Measurements from ENCODE around the gene MXD4.

The MXD4 gene

DNA sequence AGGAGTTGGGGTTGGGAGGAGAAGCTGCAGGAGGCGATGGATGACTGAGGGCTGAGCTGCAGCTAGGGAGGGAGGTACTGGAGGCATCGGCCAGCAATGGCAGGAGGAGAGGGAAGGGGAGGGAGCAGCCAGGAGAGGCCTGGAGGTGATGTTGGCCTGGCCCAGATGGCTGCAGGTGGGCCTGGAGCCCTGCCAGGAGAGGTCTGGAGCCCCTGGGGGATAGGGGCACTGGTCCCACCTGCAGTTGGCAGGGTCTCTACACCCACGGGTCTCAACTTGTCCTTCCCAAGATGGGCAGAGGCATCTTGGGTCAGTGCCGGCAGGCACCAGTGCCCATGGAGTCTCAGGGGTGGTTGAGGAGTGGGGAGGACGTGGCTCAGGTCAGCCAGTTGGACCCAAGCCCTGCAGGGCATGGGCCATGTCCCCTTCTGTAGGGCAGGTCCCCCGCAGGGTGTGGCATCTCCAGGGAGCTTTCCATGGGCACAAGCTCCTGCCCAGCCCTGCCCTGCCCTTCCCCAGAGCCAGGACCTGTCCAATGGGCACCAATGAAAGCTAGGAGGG is 2.7 kb upstream of the MXD4 start:
- no peak for DNase-seq (ENCODE audit: low read depth in 2 of 2, low spot score in 1 of 2)

DNA sequence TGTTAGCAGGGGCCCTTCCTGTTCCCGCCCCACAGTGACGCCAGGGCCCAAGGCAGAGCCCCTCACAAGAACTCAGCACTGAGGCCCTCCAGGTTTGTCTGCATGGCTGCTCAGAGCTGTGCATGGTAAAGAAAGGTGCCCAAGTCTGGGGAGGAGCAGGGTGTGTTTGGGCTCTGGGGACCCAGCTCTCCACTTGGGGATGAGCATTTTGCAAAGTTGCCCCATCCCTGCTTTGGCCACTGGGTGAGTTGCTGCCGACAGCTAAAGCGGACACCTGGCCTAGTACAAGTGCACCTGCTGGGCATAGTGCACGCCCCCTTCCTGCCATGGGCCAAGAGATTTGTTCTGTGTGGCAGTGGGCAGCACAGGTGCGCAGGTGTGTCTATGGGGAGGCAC is 2.0 kb upstream of the MXD4 start:
- DNase-seq (ENCODE audit: low read depth in 2 of 2, low spot score in 1 of 2): no peak

DNA sequence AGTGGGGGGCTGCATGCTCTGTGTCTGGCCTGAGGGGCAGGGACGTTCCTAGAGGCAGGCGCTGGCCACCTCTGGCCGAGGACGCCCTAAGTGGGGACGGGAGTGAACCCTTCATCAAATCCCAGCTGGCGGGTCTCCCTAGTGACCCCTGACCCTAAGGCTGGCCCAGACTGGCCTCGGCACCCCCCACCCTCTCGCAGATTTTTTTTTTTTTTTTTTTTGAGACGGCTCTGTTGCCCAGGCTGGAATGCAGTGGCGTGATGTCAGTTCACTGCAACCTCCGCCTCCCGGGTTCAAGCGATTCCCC is 988 bp upstream of the MXD4 start:
- DNase-seq (ENCODE audit: low read depth in 2 of 2, low spot score in 1 of 2): no peak

DNA sequence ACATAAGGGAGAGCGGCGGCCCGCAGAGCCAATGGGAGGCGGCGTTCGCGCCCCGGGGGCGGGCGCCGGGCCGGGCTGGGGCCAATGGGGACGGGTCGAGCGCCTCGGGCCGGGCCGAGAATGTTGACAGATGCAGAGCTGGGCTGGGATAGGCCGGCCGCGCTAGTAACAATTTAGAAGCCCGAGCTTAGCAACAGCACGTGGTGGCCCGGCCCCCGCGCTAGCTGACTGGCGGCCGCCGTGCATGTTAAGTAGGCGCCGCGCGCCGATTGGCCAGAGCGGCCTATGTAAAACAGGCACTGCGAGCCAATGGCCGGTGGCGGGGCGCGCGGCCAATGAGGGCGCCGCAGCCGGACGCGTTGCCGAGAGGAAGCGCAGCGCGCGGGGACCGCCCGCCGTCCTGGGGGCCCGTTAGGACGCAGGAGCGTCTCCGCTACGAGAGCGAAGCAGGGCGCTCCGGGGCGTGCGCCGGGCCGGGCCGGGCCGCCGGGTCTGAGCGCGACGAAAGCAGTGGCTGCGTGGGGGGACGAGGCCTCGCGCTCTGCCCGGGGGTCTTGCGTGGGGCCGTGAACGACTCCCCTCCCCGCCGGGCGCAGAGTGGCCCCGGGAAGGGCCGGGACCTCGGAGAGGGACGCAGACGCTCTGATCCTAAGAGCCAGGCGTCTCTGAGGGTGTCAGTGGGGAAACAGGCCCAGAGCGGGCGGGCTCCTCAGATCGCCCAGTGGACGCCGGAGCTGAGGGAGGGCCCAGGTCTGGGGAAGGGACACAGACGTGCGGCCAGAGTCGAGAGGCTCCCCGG is 435 bp upstream of the MXD4 start:
- peak; percentile 88 to 97 for DNase-seq (ENCODE audit: low read depth in 2 of 2, low spot score in 1 of 2)

DNA sequence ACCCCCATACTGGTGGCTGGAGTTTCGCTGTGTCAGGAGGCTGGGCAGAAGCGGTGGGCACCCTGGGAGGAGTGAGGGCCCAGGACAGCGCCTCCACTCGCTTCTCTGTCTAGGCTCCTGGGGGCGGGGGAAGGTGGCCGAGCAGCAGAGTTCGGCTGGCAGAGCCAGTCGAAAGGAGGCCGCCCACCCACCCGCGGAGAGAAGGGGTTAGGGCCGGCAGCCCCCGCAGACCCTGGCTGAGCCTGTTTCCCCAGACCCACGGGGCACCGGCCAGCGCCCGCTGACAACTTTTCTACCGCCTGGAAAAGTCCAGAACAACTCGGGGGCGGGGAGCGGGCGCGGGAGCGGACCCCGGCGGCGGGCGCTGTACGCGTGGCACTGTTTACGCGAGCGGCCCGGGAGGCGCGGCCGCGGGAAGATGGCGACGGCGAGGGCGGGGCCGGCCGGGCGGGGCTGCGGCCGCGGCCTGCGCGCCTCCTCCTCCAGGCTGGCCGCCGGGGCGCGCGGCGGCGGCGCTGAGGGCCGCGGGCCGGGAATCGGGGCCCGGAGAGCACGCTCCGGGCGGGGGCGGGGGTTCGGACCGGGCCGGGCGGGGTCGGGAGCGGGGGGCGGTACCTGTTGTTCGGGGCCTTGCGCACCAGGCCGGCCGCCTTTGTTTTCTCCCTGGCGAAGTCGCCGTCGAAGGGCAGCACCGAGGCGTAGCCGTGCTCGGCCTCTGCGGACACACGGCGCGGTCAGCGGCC is 628 bp downstream of the MXD4 start:
- no peak for DNase-seq (ENCODE audit: low read depth in 2 of 2, low spot score in 1 of 2)

DNA sequence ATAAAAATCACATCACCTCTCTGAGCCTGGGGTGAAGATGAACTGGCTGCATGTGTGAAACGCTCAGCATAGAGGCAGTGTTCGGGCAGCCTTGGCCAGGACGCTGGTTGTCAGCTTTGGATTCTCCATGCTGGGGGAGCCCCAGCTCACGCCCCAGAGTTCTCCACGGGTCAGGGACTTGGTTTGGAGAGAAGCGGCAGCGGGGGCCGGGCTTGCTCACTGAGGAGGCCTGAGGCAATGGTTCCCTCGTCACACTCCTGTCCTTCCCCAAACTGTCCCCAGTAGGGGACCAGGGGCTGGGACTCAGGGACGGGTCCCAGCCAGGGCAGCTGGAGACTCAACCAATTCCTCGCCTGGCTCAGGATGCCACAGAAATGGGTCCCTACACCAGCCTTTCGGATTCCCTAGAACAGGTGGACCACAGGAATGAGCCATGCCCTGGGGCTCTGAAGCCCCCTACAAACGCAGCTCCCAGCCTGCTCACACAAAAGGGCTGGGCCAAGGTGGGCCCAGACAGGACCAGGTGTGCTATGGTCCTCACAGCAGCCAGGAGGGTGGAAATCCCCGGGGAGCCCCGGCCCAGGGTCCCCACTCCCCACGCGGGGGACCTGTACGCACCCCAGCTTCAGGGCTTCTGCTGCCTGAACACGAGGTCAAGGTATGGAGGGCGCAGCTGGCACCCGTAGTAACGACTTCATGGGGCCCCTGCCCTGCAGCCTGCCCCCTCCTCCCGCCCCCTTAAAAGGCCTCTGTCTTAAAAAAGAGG is 1.4 kb downstream of the MXD4 start:
- DNase-seq (ENCODE audit: low read depth in 2 of 2, low spot score in 1 of 2): no peak

DNA sequence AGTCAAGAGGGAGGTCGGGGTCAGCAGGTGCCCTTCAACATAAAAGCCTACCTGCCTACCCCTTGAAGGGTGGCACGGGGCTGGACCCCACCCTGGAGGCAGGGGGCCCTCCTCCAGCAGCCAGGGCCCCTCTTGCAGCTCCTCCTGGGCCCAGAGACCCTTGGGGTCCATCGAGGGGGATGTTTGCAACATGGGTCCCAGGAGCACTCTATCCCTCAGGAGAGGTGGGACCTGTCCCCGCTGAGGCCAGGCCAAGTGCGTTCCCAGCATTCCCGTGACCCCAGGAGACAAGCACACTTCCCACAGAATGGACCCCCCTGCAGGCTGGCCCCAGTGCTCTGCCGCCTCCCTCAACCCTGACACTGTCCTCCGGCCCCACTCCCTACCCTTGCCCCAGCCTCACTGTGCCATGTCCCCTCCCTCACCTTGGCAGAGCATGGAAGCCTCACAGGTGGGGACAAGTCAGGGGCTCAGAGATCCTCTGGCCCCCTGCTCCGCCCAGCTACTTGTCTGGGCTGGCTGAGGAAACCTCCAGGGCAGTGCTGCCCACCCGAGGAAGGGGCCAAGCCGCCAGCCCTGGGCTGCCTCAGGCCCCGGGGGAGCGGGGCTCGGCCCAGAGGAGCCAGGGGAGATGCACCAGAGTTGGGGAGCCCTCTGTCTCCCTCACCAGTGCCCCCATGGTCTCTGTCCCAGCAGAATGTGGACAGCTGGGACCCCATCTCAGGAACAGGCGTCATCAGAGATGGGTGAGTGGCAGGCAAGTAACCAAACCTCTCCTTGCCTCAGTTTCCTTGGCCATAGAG is 2.2 kb downstream of the MXD4 start:
- no peak for DNase-seq (ENCODE audit: low read depth in 2 of 2, low spot score in 1 of 2)

DNA sequence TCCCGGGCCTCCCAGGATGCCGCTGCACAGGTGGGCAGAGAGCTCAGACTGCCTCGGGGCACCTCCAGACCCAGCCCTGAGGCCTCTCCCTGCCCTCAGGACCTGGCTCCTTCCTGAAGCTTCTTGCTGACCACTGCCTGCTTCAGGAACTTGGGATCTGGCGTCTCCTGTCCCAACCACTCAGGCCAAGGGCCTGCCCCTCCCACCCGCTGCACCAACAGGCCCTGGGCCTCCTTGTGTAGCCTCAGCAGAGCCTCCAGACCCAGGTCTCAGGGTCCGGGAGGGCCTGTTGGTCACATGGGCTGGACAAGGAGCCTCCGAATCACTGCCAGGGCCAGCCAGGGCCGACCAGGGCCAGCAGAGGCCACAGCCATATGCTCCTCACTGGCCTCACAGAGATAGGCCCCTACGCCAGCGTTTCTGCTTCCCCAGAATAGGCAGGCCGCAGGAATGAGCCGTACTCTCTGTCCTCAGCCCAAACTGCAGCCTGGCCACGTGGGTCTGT is 2.8 kb downstream of the MXD4 start:
- no peak for DNase-seq (ENCODE audit: low read depth in 2 of 2, low spot score in 1 of 2)

DNA sequence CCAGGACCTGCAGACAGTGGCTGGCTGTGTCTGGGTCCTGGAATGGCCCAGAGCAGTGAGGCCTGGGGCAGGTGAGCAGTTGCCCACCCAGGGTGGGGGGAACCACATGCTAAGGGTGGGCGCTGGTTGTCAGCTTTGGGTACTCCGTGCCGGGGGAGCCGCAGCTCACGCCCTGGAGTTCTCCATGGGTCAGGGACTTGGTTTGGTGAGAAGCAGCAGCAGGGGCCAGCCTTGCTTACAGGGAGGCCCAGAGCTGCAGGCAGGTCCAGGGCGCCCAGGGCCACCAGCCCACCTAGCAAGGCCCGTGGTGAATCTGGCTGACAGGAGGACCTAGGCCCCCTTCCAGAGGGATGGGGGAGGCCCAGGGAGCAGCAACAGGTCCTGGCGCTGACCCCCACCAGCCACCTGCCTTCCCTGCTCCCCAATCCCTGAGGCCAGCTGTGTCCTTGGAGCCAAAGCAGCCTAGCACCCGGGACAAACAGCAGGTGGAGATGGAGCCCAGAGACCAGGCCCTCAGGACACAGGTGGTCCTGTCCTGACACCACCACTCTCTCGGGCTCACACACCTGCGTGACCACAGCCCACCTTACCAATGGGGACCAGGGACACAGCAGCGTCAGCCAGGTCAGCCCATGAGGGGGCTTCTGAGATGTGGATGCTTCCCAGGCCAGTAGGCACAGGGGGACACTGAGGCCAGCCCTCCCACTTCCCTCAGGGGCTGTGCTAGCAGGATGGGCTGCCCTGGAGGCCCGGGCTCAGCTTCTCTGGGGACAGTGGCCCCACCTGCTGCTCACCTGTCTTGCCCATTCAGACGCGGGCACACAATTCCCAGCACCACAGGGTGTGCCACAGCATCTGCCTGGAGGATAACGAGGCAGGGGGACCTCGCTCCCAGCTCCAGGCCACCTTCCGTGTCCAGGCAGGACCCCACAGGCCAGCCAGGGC is 3.5 kb downstream of the MXD4 start:
- no peak for DNase-seq (ENCODE audit: low read depth in 2 of 2, low spot score in 1 of 2)

DNA sequence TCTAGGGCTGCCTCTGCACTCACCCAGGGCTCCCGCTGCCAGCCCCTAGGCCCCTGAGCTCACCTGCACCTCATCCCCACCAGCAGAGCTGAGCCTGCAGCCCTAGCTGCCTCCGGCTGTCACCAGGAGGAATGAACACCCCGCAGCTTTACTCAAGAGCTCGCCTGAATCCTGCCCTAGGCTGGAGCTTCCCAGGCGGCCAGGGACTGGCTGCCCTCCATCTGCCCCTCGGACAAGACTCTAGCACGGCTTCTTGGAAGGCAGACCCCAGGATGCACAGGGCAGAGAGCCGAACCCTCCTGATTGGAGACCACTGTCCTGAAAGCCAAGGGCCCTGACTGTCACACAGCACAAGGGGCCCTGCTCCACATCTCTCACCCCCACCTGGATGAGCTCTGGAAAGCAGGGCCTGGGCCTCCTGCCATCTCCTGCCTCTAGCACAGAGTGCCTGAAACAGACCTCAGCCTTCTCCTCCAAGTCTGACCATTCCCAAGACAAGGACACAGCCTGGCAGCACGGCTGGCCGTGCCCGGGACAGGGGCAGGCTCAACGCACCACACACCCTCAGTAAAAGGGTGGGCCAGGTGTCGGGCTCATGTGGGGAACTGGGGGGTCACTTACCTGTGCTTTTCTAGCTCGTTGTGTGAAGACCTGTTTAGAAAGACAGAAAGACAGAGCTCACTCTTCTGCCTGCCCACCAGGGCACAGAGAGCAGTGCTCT is 4.4 kb downstream of the MXD4 start:
- no peak for DNase-seq (ENCODE audit: low read depth in 2 of 2, low spot score in 1 of 2)

DNA sequence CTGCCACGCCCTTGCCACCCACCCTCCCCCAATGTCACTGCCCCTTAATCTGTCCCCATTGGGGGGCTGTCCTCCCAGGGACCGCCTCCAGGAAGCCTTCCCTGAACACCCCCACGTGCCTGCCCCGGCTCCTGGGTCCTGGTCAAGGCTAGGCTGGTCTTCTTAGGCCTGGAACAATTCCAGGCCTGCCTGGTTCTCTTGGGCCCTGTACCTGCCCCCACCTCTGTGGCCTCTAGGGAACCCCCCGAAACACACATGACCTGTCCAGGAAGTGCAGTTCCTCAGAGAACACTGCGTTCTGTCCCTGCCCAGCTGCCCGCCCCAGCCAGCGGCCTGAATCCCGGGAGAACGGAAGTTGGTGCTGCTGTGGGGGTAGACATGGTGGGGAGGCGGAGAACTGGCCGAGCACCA is 5.1 kb downstream of the MXD4 start:
- no peak for DNase-seq (ENCODE audit: low read depth in 2 of 2, low spot score in 1 of 2)

DNA sequence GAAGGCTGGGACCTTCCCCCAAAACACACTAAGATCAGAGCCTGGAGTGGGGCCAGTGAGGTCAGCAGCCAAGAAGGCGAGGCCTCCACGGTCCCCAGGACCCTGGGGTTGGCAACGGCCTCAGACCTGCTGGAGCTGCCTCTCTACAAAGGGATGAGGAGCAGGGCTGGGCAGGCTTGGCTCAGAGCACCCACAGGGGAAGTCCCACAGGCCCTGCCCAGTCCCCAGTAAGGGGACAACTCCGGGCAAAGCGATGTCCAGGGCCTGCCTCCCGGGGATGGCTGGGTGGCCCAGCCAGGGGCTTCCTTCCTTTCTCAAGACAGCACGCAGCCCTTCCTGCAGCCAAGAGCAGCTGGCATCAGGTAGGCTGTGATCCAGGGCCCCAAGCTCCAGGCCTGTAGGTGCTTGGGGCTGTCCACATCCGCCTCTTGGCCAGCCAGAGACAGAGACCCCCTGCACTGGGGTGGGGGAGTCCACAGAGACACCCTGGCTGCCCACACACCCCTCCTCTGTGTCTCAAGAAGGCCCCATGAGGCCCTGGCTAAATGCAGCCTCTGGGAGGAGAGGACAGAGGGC is 5.7 kb downstream of the MXD4 start:
- DNase-seq (ENCODE audit: low read depth in 2 of 2, low spot score in 1 of 2): no peak

DNA sequence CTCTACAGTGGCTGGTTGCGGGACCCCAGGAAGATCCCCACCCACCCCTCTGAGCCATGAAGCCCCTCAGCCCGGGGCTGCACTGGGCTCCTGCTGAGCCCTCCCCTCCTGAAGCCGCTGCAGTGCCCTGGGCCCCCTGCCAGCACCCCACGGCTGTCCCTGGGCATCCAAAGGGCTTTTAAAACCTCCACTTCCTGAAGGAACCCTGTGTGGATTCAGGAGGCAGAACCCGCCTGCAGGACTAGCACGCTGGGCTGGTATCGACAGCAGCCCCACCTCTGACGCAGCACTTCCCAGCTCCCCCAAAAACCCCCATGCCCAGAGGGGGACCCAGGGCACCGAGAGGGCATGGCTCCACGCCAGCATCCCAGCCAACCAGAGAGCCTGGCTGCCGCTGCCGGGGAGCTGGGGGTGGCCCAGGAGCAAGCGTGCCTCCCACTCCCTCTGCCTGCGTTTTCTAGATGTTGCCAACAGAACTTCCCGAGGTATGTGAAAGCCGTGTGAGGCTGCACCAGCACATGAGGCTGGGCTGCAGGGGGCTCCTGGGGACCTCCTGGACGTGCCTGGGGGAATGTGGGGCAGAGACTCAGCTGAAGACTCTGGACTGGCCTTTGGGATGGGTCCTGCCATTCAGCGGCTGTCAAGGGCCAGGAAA is 6.3 kb downstream of the MXD4 start:
- DNase-seq (ENCODE audit: low read depth in 2 of 2, low spot score in 1 of 2): no peak

DNA sequence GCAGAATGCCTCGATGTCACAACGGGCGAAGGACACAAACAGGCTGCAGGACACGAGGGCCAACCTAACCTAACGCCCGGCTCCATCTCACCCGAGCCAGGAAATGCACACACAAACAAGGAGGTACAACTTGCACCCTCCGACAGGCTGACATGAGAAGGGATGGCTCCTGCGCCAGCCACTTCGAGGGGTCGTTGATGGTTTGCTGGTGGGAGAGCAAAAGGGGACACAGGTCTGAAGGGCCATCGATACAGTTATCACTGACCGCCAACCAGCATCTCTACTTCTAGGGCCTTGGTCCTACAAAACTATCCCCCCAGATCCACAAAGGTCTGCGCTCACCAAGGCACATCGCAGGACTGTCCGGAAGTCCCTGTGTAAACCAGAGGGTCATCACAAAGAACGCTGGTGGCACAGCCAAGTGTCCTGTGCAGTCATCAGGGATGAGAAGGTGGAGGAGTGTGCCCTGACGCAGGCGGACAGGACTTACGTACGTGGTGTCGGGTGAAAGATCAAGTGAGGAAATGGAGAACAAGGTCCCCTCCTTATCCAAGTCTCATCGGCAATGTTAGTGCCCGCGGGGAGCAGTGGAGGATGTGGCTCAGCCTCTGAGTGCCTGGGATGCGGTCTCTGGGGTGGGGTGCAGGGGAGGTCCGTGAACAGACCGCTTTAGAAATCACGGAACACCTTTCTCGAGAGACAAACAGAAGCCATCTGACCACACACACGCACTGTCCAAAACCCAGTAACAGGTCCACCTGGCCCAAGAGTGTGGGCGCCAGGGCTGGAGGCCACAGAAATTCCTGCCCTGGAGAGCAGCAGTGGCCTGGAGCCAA is 7.0 kb downstream of the MXD4 start:
- no peak for DNase-seq (ENCODE audit: low read depth in 2 of 2, low spot score in 1 of 2)

DNA sequence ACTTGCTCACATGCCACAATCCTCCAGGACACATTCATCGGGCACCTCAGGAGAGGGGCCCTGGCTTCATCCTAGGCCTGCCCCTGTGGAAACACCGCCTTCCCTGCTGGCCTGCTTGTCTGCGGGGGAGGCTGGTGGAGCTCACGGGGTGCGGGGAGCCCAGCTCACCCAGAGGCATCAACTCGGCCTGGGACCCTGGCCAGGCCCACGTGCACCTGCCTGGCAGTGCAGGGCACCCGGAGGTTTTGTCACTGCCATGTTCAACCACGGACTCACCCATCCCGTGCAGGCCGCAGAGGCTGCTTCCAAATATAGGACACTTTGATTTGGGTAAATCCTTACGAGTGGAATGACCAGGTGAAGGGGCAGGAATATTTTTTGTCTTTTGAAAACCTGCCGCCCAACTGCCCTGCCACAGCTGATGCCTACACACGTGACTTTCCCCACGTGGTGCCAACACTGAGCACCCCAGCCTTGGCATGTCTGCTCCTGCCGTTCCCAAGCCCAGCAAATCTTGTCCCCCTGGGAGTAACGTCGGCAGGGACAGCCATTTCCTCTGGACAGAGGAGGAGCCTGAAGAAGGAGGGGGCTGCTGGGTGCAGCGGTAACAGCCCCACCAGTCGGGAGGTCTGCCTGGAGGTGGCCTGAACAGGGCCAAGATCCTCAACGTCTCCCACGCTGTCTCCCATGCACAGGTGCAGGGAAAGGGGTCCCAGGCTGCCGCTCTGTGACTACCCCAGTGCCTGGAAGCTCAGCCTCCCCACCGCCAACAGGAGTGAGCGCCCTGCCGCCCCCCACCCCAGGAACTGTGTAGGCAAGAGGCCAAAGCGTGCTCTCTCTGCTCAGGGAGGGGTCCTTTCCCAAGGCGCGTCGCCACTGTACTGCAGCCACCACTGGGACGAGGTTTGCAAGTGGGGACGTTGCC is 8.5 kb downstream of the MXD4 start:
- DNase-seq (ENCODE audit: low read depth in 2 of 2, low spot score in 1 of 2): no peak

DNA sequence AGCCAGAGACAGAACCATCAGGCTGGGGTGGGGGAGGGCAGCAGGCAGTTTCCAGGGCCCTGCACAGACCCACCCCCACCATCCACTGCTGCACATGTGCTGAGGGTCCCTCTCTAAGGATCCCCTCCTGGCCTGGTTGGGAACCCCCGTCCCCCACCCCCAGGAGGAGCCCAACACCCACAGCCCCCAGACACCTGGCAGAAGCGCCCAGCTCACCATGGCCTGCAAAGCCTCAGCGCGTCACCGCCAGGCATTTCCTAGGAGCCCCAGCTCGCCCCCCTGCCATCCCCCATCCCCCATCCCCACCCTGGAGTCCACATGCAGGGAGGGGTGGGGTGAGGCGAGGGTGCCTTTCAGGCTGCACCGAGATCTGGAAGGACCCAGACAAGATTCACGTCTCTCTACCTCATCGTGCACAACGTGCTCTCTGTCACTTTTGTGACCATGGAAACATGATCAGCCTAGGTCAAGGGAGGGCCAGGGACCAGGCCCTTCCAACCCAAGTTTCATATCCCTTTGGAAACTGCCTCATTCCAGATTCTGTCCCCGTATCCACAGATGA is 9.3 kb downstream of the MXD4 start:
- no peak for DNase-seq (ENCODE audit: low read depth in 2 of 2, low spot score in 1 of 2)

Measured in stimulated activated CD8-positive, alpha-beta memory T cell treated with anti-CD3 and anti-CD28 coated beads, Interleukin-4, amount 100 ng/mL, for 4 hours (primary cell).